ENCODE data around the gene SENP2. TPM values are rescaled to one million over a fixed set of nuclear protein-coding genes. Genes with fewer than 3 reads are reported as not detected.
A peak's percentile ranks its signal among the peaks of the same experiment; 100 is the strongest.
"Not testable (repeated sequence)": the region's sequence is repeated elsewhere in the genome, so short reads cannot be mapped to it uniquely, and the experiment has no call there.

SENP2 gene
- polyA plus RNA-seq, 4 donors, result 10.7 to 39.5 (median 12.1) TPM

DNA sequence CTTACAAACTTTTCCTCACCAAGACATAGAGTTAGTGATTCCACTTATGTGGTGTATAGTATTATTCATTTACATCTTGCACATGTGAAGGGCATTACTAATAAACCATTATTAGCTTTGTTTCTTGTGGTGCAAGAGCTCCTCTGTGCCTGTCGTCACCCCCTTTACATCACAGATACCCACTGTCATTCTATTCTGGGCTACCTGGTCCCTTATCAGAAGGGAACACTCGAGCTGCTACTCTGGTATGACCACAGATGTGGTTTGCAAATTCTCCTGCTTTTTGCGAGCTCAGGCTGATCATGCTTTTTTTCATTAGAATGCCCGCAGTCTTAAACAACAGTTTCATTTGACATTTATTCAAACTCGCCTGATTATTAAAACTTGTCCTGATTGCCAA is 13.9 kb upstream of the SENP2 start:
- no peaks in the 10 kb centered on the region for H3K36me3 ChIP-seq (ENCODE audit: control insufficient read depth in 3 of 3, insufficient read depth in 2 of 3, low read depth in 1 of 3, low read length in 3 of 3)
- FAIRE-seq, result no peak
- no peak overlapping the region for H3K4me3 ChIP-seq (ENCODE audit: low read depth in 1 of 3, low read length in 3 of 3)
- H3K27ac ChIP-seq (ENCODE audit: low read depth in 1 of 3, low read length in 2 of 3), result no peak overlapping the region
- DNase-seq, result no peak
- WGBS, 3 donors, result 84 to 89% (median 88%) methylated on average over 5 of the region's 5 CpGs
- H3K27me3 ChIP-seq (ENCODE audit: control insufficient read depth in 3 of 3, insufficient read depth in 3 of 3, low read length in 3 of 3), result no peaks in the 10 kb centered on the region
- peaks cover 0 to 7% (median 0%) of the 10 kb centered on the region in 3 donors for H3K4me1 ChIP-seq (ENCODE audit: control insufficient read depth in 3 of 3, insufficient read depth in 2 of 3, low read depth in 1 of 3, low read length in 2 of 3)
- peaks cover 0 to 17% of the 10 kb centered on the region in 2 donors for H3K9me3 ChIP-seq (ENCODE audit: control insufficient read depth in 2 of 2, insufficient read depth in 1 of 2, low read depth in 1 of 2, low read length in 1 of 2)

DNA sequence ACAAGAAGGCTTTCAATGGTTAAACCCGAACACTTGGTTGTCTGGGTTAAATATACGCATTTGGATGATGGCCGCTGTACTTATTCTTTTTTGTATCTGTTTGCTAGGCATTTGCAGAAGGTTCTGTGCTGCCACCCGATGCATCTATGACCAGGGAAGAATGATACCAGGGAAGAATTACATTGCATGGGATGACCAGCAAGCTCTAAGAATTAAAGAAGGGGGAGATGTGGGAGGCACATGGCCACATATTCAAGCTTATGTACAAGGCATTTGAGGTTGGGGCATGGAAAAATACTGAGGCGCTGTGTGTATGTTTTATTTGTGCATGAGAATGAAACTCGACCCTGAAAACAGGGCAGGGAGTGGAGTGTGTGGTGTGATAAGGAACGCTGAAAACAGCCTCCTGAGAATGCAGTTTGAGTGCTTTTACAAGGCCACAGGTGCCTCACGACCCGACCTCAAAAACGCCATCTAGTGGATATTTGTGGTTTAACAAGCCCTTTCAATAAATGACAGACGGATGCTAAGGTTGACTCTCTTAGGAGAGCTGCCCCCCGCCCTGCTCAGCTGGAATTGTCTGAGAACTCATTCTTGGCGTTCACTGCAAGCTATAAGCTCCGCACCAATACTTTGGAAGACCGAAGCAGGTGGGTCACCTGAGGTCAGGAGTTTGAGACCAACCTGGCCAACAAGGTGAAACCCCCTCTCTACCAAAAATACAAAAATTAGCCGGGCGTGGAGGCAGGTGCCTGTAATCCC is 10.8 kb upstream of the SENP2 start:
- not testable (repeated sequence) for H3K4me3 ChIP-seq (ENCODE audit: low read depth in 1 of 3, low read length in 3 of 3); H3K4me1 ChIP-seq (ENCODE audit: control insufficient read depth in 3 of 3, insufficient read depth in 2 of 3, low read depth in 1 of 3, low read length in 2 of 3); H3K27me3 ChIP-seq (ENCODE audit: control insufficient read depth in 3 of 3, insufficient read depth in 3 of 3, low read length in 3 of 3); H3K36me3 ChIP-seq (ENCODE audit: control insufficient read depth in 3 of 3, insufficient read depth in 2 of 3, low read depth in 1 of 3, low read length in 3 of 3); FAIRE-seq
- WGBS, 3 donors, result 19 to 27% (median 22%) methylated on average over 17 of the region's 17 CpGs
- Histone ChIP-seq H3K9me3 (ENCODE audit: control insufficient read depth in 2 of 2, insufficient read depth in 1 of 2, low read depth in 1 of 2, low read length in 1 of 2) (peaks cover 0 to 17% of the 10 kb centered on the region in 2 donors), H3K27ac (ENCODE audit: low read depth in 1 of 3, low read length in 2 of 3) (peak overlapping the region in 2 of 3 donors; percentile 24 to 55)
- DNase-seq, result peak; percentile 83 to 90

DNA sequence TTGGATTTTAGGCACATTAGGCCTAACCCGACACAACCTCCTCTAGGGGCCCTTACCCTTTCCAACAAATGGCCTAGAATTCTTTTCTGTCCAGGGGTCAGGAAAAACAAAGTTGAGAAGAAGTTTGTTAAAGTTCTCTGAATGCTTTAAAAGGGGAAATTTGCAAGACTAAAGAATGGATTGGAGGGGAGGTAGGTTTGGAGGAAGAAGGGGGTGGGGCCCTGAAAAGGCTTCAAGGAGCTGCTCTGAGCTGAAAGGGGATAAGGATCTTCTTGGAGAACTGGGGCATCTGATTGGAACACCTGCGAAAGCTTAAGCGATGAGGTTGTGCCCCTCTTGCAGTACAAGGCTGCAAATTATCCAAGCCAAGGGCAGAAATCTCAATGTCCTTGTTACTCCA is 3.9 kb upstream of the SENP2 start:
- Histone ChIP-seq H3K36me3 (ENCODE audit: control insufficient read depth in 3 of 3, insufficient read depth in 2 of 3, low read depth in 1 of 3, low read length in 3 of 3) (no peaks in the 10 kb centered on the region), H3K4me3 (ENCODE audit: low read depth in 1 of 3, low read length in 3 of 3) (no peak overlapping the region), H3K27ac (ENCODE audit: low read depth in 1 of 3, low read length in 2 of 3) (no peak overlapping the region), H3K4me1 (ENCODE audit: control insufficient read depth in 3 of 3, insufficient read depth in 2 of 3, low read depth in 1 of 3, low read length in 2 of 3) (peaks cover 0 to 20% (median 0%) of the 10 kb centered on the region in 3 donors), H3K27me3 (ENCODE audit: control insufficient read depth in 3 of 3, insufficient read depth in 3 of 3, low read length in 3 of 3) (no peaks in the 10 kb centered on the region), H3K9me3 (ENCODE audit: control insufficient read depth in 2 of 2, insufficient read depth in 1 of 2, low read depth in 1 of 2, low read length in 1 of 2) (no peaks in the 10 kb centered on the region)
- FAIRE-seq (no peak), DNase-seq (no peak)
- 78 to 96% (median 88%) methylated on average over 3 of the region's 3 CpGs for WGBS, 3 donors

DNA sequence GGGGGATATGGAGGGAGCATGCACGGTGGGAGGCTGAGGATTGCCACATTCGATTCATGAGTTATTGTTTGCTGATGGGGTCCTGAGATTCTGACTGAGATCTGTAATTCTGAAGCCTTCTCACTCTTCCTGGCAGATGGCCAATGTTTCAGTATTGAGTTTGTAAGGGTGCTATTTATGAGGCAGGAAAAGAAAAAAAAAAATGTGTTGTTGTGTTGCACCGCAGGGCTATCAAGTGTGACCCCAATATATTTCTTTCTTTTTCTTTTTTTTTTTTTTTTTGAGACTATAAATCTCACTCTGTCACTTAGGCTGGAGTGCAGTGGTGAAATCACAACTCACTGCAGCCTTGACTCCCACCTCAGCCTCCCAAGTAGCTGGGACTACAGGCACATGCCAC is 3.2 kb upstream of the SENP2 start:
- Histone ChIP-seq H3K9me3 (ENCODE audit: control insufficient read depth in 2 of 2, insufficient read depth in 1 of 2, low read depth in 1 of 2, low read length in 1 of 2) (no peaks in the 10 kb centered on the region), H3K27me3 (ENCODE audit: control insufficient read depth in 3 of 3, insufficient read depth in 3 of 3, low read length in 3 of 3) (no peaks in the 10 kb centered on the region), H3K4me1 (ENCODE audit: control insufficient read depth in 3 of 3, insufficient read depth in 2 of 3, low read depth in 1 of 3, low read length in 2 of 3) (peaks cover 0 to 20% (median 0%) of the 10 kb centered on the region in 3 donors), H3K27ac (ENCODE audit: low read depth in 1 of 3, low read length in 2 of 3) (no peak overlapping the region), H3K36me3 (ENCODE audit: control insufficient read depth in 3 of 3, insufficient read depth in 2 of 3, low read depth in 1 of 3, low read length in 3 of 3) (no peaks in the 10 kb centered on the region), H3K4me3 (ENCODE audit: low read depth in 1 of 3, low read length in 3 of 3) (no peak overlapping the region)
- 19 to 63% (median 46%) methylated on average over 3 of the region's 3 CpGs for WGBS, 3 donors
- DNase-seq, result peak in 1 of 2 donors; percentile 34
- no peak for FAIRE-seq

DNA sequence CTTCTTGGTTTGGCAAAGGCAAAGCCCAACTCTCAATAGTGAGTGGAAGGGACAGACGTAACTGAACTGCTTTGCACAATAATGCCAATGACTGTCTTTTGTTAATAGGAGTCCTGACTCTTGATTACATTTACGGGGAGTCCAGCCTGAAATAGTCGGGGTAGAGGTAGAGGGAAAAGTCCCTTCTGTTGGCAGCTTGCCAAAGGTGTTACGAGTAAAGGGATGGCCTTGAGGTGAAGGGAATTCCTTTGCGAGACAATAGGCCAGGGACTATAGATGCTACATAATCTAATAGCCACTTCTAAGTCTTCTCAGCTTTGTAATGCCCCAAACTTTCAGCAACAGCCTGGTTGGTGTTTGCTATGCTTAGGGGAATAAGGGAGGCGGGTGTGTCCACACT is 2.2 kb upstream of the SENP2 start:
- no peak for FAIRE-seq
- WGBS, 3 donors, result 30 to 52% (median 35%) methylated on average over 6 of the region's 6 CpGs

DNA sequence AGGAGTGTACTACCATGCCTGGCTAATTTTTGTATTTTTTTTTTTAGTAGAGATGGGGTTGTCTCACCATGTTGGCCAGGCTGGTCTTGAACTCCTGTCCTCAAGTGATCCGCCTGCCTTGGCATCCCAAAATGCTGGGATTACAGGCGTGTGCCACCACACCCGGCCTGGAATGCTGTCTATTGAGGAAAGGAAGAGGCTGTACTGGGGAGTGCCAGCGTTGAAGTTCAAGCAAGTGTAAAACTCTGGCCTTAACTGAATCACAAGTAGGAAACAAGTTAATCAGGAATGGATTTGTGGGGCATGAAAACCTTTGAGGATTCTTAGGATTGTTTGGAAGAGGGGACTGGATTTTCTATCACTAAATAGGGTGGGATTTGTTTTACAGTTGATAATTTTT is 1.4 kb upstream of the SENP2 start:
- peak overlapping the region; percentile 72 to 99 (median 97) for H3K27ac ChIP-seq (ENCODE audit: low read depth in 1 of 3, low read length in 2 of 3)
- DNase-seq (peak; percentile 46 to 61), FAIRE-seq (no peak)
- 37 to 81% (median 66%) methylated on average over 4 of the region's 4 CpGs for WGBS, 3 donors
- H3K36me3 ChIP-seq (ENCODE audit: control insufficient read depth in 3 of 3, insufficient read depth in 2 of 3, low read depth in 1 of 3, low read length in 3 of 3), result peaks cover 0 to 2% (median 0%) of the 10 kb centered on the region in 3 donors
- no peaks in the 10 kb centered on the region for H3K27me3 ChIP-seq (ENCODE audit: control insufficient read depth in 3 of 3, insufficient read depth in 3 of 3, low read length in 3 of 3)
- H3K9me3 ChIP-seq (ENCODE audit: control insufficient read depth in 2 of 2, insufficient read depth in 1 of 2, low read depth in 1 of 2, low read length in 1 of 2), result no peaks in the 10 kb centered on the region
- peaks cover 2 to 25% (median 4%) of the 10 kb centered on the region in 3 donors for H3K4me1 ChIP-seq (ENCODE audit: control insufficient read depth in 3 of 3, insufficient read depth in 2 of 3, low read depth in 1 of 3, low read length in 2 of 3)
- no peak overlapping the region for H3K4me3 ChIP-seq (ENCODE audit: low read depth in 1 of 3, low read length in 3 of 3)

More for the DNA sequence above, 2.2 kb upstream of the SENP2 start:
- Histone ChIP-seq H3K4me3 (ENCODE audit: low read depth in 1 of 3, low read length in 3 of 3) (no peak overlapping the region), H3K27me3 (ENCODE audit: control insufficient read depth in 3 of 3, insufficient read depth in 3 of 3, low read length in 3 of 3) (no peaks in the 10 kb centered on the region), H3K9me3 (ENCODE audit: control insufficient read depth in 2 of 2, insufficient read depth in 1 of 2, low read depth in 1 of 2, low read length in 1 of 2) (no peaks in the 10 kb centered on the region), H3K36me3 (ENCODE audit: control insufficient read depth in 3 of 3, insufficient read depth in 2 of 3, low read depth in 1 of 3, low read length in 3 of 3) (no peaks in the 10 kb centered on the region), H3K27ac (ENCODE audit: low read depth in 1 of 3, low read length in 2 of 3) (peak overlapping the region in 1 of 3 donors; percentile 44), H3K4me1 (ENCODE audit: control insufficient read depth in 3 of 3, insufficient read depth in 2 of 3, low read depth in 1 of 3, low read length in 2 of 3) (peaks cover 2 to 25% (median 4%) of the 10 kb centered on the region in 3 donors)
- peak; percentile 80 to 88 for DNase-seq

DNA sequence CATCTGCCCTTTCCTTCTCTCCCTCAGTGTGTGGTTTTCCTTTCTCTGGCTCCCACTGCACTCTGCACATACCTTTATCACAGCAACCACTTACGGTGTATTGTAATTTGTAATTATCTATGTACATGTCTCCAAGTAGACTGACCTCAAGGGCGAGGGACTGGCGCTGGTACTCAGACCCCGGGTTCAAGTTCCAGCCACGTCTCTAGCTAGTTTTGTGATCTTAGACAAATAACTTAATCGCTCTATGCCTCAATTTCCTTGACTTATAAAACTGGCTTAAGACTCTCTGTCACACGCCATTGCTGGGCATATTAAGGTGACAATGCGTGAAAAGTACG is 607 bp upstream of the SENP2 start:
- Histone ChIP-seq H3K27ac (ENCODE audit: low read depth in 1 of 3, low read length in 2 of 3) (peak overlapping the region; percentile 72 to 99 (median 97)), H3K4me3 (ENCODE audit: low read depth in 1 of 3, low read length in 3 of 3) (peak overlapping the region in 2 of 3 donors; percentile 82 to 86), H3K36me3 (ENCODE audit: control insufficient read depth in 3 of 3, insufficient read depth in 2 of 3, low read depth in 1 of 3, low read length in 3 of 3) (peaks cover 0 to 8% (median 0%) of the 10 kb centered on the region in 3 donors), H3K4me1 (ENCODE audit: control insufficient read depth in 3 of 3, insufficient read depth in 2 of 3, low read depth in 1 of 3, low read length in 2 of 3) (peaks cover 2 to 25% (median 4%) of the 10 kb centered on the region in 3 donors), H3K9me3 (ENCODE audit: control insufficient read depth in 2 of 2, insufficient read depth in 1 of 2, low read depth in 1 of 2, low read length in 1 of 2) (no peaks in the 10 kb centered on the region), H3K27me3 (ENCODE audit: control insufficient read depth in 3 of 3, insufficient read depth in 3 of 3, low read length in 3 of 3) (no peaks in the 10 kb centered on the region)
- DNase-seq, result peak in 1 of 2 donors; percentile 77
- 12 to 31% (median 15%) methylated on average over 9 of the region's 9 CpGs for WGBS, 3 donors
- FAIRE-seq, result no peak

DNA sequence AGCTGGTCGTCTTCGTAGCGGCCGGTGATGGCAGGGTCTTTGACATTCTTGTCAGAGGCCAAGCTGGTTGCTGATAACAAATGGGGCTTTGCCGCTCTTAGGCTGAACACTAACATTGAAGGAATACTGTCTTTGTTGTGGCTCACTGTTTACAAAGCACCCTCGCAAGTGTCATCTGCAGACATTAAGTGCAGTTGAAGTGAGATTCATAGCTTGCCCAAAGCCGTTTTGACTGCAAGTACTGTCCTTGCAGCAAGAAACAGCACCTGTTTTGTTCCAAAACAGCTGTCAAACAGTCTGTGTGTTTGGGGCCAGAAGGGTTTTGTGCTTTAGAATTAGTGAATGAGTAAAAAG is 568 bp downstream of the SENP2 start:
- Histone ChIP-seq H3K36me3 (ENCODE audit: control insufficient read depth in 3 of 3, insufficient read depth in 2 of 3, low read depth in 1 of 3, low read length in 3 of 3) (peaks cover 0 to 14% (median 0%) of the 10 kb centered on the region in 3 donors), H3K9me3 (ENCODE audit: control insufficient read depth in 2 of 2, insufficient read depth in 1 of 2, low read depth in 1 of 2, low read length in 1 of 2) (no peaks in the 10 kb centered on the region), H3K4me1 (ENCODE audit: control insufficient read depth in 3 of 3, insufficient read depth in 2 of 3, low read depth in 1 of 3, low read length in 2 of 3) (peaks cover 2 to 25% (median 4%) of the 10 kb centered on the region in 3 donors), H3K27ac (ENCODE audit: low read depth in 1 of 3, low read length in 2 of 3) (peak overlapping the region; percentile 93 to 99 (median 97)), H3K27me3 (ENCODE audit: control insufficient read depth in 3 of 3, insufficient read depth in 3 of 3, low read length in 3 of 3) (no peaks in the 10 kb centered on the region), H3K4me3 (ENCODE audit: low read depth in 1 of 3, low read length in 3 of 3) (peak overlapping the region; percentile 82 to 91 (median 86))
- FAIRE-seq (no peak), DNase-seq (no peak)
- WGBS, 3 donors, result 0 to 1% (median 0%) methylated on average over 7 of the region's 7 CpGs

All from small intestine (tissue), 7 donors.